GM15510 (cell line): Measurements from ENCODE around the gene CAMKMT.

ENCODE experiments used
- POLR2A ChIP-seq: IDR thresholded peaks from 3 replicates; pipeline ENCODE4 v1.6.1; 2011; ENCODE audit warnings: borderline replicate concordance; ENCODE audit not compliant: insufficient read length; ENCODE audit errors: extremely low read depth

The CAMKMT gene

DNA sequence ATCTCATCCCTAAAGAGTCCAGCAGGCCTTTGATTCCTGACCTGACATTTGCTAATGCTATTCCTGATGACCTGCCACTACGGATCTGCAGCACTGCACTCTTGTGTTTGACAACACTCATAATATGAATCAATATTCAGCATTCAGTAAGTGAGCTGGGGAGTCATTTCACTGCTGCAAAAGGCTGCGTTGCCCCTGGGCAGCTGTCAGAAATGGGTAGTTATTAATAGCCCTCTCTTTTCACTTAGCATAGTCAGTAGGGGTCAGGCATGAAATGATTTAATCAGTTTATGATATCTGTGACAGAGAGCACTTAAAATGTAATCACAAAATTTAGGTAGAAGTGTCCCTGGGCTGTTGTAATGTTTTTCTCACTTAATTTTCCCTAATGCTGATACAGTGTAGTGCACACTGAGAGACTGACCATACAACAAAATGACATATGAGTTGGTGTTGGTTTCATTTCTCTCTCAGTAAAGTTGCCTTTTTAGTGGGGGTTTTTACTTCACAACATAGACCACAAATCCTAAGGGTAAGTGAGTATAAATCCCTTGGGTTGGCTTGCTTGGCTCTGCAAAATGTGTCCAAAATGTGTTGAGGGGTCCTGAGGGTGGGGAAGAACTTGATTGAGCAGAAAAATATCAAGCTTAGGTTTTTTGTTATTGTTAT, 184.8 kb downstream of the CAMKMT start:
- no peak for TF ChIP-seq POLR2A

DNA sequence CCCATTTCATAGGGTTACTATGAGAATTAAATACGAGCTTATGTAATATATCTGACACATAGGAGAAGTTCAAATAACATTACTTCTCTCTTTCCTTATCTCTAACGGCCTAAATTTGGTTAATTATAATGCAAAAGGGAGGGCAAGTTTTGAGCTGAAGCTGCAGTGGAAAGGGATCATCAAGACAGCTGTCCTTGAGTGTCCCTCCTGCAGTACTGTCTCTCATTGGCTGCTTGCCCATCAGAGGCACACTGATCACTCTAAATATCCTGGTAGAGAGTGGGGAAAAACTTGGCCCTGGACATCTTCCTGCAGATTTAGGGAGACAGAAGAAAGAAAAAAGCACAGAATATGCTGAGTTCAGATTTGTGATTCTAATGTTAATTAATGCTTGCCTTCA, 186.0 kb downstream of the CAMKMT start:
- no peak for TF ChIP-seq POLR2A

DNA sequence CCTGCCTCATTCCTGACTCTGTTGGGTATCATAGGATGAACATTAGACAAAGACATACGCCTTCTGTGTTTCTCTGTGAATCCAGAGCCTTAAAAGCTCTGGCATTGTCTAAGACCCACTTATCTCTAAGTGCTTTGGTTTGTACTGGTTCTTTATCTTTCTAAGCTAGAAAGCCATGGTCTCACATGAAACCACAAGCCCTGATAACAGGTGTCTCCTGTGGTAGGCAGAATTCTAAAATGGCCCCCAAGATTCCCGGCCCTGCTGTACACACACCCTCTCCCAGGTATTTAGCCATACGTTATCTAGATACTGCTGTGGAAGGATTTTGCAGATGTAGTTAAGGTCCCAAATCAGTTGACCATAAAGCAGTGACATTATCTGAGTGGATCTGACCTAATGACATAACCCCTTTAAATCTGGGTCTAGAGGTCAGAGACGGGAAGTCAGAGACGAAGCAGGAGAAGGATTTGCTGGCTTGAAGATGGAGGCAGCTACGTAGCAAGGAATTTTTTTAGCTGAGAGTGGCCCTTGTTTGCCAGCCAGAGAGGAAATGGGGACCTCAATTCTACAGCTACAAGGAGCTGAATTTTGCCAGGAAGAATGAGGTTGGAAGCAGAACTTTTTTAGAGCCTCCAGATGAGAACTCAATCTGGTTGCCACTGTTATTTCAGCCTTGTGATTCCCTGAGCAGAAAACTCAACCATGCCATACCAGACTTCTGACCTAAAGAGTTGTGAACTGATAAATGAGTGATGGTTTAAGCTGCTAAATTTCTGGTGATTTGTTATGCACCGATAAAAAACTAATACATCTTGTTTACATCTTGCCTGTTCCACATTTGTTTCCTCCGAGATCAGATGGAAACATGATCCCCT, 186.7 kb downstream of the CAMKMT start:
- TF ChIP-seq POLR2A: no peak

DNA sequence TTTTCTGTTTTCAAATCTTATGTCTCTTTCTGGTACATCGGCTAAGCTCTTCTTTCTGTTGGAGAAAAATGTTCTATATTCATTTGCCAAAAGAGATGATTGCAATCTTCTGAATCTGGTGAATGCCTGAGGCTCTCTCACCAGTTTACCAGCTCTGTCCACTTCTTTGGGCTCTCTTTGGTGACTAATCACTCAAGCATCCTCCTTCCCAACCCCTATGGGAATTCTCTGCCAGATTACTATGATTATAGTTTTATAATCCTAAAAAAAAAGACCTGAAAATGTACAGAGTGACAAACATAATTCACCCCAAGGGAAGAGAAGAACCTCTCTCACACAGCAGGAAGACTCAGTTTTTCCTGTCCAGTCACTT, 187.3 kb downstream of the CAMKMT start:
- TF ChIP-seq POLR2A: no peak

DNA sequence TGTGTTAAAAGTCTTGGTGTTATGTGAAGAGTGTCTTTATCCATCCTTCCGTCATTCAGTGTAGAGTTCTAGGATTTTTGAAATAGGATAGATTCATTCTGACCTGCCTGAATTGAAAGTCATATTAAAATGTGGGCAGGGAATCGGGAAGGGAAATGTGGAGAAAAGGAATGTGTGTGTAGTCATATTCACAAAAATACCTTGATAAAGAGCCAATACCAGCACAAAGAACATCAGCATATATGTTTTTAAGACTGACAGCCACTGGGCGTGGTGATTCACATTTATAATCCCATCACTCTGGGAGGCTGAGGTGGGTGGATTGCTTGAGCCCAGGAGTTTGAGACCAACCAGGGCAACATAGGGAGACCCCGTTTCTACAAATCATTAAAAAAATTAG, 188.1 kb downstream of the CAMKMT start:
- no peak for TF ChIP-seq POLR2A

DNA sequence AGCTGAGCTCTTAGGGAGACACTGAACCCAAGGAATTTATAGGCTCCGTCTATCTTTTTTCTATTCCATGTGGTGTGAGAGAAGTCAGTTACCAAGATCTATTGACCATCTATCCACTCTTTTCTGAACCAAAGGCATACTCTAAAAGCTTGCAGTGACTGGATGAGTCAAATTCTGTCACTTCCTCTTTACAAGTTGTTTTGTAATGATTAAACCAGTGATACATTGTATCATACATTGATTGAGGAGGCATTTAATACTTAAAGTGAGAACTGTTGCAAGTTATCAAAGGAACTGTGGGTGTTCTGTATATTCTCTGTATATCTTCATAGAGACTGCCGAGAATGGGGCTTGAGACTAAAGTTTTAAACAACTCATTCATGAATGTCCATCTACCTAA, 188.8 kb downstream of the CAMKMT start:
- no peak for TF ChIP-seq POLR2A

DNA sequence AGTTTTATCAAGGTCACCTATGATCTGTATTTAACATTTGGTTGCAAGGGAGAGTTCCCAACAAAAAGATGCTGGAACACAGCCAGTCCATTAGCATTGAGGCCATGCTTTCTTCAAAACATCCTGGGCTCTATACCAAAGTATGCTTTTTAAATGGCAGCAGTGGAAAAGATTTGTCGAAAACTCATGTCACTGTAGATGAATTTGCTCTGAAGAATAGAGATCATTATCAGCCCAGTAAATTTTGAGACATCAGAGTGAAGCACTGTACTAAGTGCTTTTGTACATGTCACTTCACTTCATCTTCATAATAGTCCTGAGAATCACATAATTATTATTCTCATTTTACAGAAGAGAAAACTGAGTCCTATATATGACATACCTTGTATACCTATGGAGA, 189.8 kb downstream of the CAMKMT start:
- TF ChIP-seq POLR2A: no peak

DNA sequence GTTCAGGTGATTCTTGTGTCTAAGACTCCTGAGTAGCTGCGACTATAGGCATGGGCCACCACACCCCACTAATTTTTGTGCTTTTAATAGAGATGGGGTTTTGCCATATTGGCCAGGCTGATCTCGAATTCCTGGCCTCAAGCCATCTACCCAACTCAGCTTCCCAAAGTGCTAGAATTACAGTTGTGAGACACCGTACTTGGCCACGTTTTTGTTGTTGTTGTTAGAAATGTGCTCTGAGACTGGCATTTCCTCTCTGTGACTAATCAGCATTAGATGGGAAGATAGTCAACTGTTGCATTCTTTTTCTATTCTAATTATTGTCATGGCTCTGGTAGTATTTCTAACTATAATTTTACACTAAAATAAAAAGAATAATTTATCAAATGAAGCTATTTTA, 191.7 kb downstream of the CAMKMT start:
- TF ChIP-seq POLR2A: no peak

DNA sequence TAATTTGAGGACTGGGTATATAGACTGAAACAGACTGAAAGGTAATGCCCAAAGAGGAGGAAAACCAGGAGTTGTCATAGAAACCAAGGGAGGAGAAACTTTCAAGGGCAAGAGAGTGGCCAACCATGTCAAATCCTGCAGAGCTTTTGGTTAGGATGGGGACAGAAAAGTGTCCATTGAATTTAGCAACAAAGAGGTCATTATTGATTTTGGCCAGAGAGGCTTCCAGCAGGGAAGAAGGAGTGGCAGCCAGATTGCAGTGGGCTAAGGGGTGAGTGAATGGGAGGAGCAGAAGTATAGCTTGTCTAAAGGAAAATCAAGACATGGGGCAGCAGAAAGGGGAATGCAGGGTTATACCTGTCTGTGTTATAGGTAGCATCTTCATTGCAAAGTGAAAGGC, 194.0 kb downstream of the CAMKMT start:
- no peak for TF ChIP-seq POLR2A

DNA sequence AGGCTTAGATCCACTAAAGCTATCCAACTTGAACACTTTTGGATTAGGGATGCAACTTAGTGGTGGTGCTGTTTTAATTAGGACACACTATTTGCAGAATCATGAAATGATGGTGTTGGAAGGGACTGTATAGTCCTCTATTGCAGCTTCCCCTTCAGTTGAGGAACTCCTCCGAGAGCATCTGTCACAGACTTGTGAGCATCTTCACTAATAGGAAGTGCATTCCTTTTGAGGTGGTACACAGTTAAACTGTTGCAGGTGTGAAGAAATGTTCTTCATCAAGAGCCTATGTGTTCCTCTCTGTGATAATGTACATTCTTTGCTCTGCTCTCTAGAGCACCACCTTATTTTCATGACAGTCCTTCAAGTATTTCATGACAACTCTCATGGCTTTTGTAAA, 197.4 kb downstream of the CAMKMT start:
- TF ChIP-seq POLR2A: no peak

DNA sequence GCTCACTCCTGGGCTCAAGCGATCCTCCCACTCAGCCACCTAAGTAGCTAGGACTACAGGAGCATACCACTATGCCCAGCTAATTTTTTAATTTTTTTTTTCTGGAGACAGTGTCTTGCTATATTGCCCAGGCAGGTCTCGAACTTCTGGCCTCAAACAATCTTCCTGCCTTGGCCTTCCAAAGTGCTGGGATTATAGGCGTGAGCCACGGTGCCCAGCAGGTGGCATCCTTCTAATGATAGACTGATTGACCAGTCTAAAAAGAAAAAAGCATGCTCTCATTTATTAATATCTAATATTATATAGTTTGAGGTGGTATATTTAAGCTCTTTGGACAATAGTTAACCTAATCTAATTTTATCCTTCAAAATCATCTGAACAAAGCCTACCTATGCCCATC, 198.6 kb downstream of the CAMKMT start:
- TF ChIP-seq POLR2A: no peak

DNA sequence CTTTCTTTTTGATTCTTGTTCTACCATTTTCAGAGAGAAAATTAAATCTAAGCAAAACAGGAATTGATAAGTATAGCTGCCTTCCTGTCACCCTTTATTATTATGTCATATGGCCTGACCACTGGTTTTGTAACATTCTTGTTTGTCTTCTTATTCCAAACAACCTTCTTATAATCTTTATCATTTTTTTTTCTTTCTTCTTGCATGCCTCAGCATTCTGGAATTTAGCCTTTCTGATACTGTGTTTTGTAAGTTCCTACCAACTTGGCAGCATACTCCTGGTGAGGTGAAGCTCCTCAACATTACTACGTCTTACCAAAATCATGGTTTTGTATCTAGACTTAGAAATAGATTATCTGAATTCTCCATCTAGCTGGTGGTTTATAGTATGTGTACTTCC, 199.2 kb downstream of the CAMKMT start:
- TF ChIP-seq POLR2A: no peak

DNA sequence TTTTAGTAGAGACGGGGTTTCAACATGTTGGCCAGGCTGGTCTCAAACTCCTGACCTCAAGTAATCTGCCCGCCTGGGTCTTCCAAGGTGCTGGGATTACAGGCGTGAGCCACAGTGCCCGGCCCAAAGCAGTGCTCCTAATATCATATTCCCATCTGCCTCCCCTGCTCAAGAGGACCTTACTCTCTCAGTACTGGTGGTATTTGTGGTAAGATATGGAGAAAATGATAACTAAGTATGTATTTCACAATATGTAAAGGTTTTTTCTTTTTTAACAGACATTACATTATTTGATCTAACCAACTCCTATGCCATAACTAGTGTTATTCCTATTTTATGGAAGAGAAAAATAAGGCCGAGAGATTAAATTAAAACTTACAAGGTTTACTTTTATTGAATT, 201.0 kb downstream of the CAMKMT start:
- TF ChIP-seq POLR2A: no peak

DNA sequence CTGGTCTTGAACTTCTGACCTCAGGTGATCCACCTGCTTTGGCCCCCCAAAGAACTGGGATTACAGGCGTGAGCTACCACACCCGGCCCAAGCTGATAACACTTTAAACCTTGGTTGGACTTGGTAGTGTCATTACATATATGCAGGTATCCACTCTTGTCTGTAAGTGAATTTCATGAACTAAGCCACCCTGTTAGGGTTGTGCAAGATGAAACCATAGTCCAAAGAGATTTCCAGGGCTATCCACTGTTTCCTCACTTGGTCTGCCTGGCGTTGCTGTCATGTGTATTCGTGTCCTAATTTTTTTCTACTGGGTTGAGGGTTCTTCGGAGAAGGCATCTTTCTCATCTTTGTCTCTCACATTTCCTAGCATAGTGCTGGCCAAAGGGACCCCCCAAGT, 203.0 kb downstream of the CAMKMT start:
- no peak for TF ChIP-seq POLR2A

DNA sequence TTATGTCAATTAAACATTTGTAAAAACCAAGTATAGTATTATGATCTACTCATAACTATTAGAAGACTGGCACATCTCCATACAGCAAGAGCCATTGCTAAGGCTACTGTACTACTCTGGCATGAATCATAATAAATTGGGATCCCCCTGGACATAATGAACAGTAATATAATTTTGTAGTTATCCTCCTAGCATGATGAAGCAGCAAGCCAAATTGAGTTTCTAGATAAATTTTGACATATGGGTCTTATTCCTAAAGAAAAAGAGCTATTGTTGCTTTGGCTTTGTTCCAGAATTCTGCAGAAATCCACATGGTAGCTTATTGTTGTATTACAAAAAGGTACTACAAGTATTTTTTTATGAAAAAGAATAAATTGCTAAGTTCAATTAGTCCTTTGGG, 204.3 kb downstream of the CAMKMT start:
- no peak for TF ChIP-seq POLR2A

DNA sequence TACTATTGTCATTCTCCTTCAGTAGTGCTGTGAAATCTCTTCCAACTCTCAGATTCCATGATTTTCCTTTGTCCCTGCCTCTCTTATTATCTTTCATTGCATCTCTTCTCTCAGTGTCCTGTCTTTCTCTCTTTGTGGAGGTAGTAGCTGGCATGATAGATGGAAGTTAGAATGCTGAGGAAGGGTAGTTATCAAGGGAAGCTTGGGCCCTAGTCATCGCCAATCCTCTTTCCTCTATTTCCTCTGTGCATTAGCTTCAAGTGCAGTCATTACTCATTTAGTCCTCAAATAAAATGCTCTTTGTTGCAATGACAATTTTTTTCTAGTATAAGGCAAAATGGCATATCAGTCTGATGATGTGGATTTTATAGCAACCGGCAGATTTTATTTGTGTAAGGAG, 207.7 kb downstream of the CAMKMT start:
- TF ChIP-seq POLR2A: no peak
